ENCODE data around the gene CNTN4.
"Not testable (repeated sequence)": the region's sequence is repeated elsewhere in the genome, so short reads cannot be mapped to it uniquely, and the experiment has no call there.

The CNTN4 gene

GRCh38 chr3:2875699-2876098 lies 777.0 kb downstream of the CNTN4 start:
- no peak for DNase-seq

- DNase-seq: no peak
Measured at GRCh38 chr3:2876362-2876761, 777.7 kb downstream of the CNTN4 start.

GRCh38 chr3:2879023-2879422 lies 780.4 kb downstream of the CNTN4 start:
- DNase-seq: no peak

GRCh38 chr3:2879587-2879986 lies 780.9 kb downstream of the CNTN4 start:
- DNase-seq: no peak

GRCh38 chr3:2880218-2880756 lies 781.6 kb downstream of the CNTN4 start:
- DNase-seq: no peak

- DNase-seq: no peak
Measured at GRCh38 chr3:2883283-2883682, 784.6 kb downstream of the CNTN4 start.

- DNase-seq: no peak
Measured at GRCh38 chr3:2888592-2888991, 789.9 kb downstream of the CNTN4 start.

DNA sequence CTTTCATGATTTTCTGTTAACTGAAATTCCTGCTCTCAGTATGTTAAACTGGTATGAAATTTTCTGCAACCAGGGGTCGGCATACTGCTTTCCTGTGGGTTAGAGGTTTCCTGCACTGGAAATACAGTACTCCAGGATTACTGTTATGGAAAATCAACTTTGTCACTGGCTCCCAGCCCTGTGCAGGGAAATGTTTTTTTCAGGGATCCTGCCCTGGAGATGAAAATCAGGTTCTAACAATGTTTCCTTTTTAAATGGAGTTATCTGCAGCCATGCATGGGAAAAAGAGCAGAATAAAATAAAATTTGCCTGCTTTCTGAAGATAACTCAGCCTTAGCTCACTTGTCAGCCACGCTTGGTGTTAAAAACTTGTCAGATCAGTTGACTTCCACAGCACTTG lies 791.1 kb downstream of the CNTN4 start:
- DNase-seq: no peak

- DNase-seq: no peak
Measured at GRCh38 chr3:2896308-2896939, 797.8 kb downstream of the CNTN4 start.

- DNase-seq: no peak
Measured at GRCh38 chr3:2897821-2898220, 799.2 kb downstream of the CNTN4 start.

DNA sequence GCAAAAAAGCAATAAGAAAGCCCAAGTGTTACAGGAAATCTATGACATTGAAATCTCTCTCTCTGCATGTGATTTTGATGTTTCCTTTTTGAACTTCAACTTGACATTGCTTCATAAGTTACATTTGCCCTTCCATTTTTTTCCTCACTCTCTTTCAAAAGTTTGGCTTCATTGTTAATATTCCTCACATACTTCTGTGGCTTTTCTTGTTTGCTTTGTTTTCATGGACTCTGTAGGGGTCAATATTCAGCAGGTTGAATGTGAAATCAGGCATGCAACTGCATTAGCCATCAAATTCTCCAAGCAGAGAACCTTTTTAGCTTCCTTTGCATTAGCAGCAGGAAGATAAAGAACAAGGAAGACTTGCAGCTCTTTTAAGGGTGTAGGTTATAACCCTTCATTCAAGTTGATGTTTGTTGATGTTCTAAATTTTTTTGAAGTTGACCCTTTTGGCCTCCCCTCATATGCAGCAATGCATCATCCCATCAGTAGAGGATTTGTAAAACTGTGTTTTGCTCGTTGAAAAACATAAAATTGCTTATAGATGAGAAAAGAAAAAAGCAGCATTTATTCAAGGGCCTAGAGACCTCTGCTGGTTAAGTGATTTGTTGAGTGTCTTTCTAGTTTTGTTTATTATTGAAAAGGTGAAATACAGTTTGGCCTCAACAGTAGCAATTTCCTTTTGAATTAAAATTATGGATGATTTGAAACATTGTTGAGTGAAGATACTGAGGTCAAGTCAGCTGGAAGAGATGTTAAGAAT lies 800.1 kb downstream of the CNTN4 start:
- no peak for DNase-seq

DNA sequence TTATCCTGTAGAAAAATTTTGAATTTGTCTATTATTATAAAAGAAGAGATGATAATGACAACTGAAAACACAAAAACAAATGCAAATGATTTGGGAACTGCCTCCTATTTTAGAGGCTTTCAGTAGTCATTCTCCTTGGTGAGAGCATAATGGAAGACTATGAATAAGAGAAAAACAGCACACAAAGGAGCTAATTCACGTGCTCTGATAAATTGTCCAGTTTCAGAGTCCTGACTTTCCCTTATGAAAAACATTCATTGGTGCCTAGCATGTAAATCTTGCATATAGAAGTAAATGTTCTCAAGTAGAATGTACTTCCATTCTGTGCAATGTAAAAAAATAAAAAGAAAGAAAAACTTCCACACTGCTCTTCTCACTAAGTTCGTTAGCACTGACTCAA lies 805.4 kb downstream of the CNTN4 start:
- DNase-seq: no peak

GRCh38 chr3:2908693-2909351 lies 810.2 kb downstream of the CNTN4 start:
- no peak for DNase-seq

DNA sequence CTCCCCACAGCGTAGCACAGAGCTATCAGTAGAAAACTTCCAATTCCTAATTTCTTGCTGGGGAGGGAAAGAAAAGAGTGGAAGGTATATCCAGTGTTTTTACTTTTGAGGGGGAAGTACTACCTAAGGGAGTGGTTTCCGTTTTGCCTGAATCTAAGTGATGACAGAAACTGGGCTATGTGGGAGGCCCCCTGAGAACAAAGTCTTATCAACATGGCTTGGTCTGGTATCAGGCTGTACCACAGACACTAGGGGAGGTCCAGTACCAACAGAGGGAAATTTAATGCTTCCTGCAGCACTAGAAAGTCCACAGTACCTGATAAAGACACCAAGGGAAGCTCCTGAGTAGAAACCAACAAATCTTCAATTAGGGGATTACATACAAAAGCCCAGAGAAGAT lies 812.3 kb downstream of the CNTN4 start:
- no peak for DNase-seq

- no peak for DNase-seq
Measured at GRCh38 chr3:2915826-2916225, 817.2 kb downstream of the CNTN4 start.

GRCh38 chr3:2916640-2917039 lies 818.0 kb downstream of the CNTN4 start:
- not testable (repeated sequence) for DNase-seq

GRCh38 chr3:2920103-2920502 lies 821.4 kb downstream of the CNTN4 start:
- no peak for DNase-seq

DNA sequence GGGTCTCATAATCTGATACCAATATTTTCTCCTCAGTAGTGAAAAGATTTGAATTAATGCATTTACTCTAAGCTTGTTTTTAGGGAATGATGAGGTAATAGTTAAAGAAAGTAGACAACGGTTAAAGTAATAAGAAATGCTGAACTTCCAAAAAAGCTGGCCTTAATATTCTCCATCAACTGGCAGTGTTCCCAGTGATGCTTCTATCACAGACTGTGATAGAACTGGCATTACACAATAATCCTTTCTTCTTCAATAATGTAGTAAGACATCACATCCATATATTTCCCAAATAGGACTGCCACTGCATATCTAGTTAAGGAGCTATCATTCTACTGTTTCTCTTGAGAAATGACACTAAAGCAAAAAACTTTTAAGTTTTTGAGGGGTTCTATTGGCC lies 822.8 kb downstream of the CNTN4 start:
- no peak for DNase-seq

DNA sequence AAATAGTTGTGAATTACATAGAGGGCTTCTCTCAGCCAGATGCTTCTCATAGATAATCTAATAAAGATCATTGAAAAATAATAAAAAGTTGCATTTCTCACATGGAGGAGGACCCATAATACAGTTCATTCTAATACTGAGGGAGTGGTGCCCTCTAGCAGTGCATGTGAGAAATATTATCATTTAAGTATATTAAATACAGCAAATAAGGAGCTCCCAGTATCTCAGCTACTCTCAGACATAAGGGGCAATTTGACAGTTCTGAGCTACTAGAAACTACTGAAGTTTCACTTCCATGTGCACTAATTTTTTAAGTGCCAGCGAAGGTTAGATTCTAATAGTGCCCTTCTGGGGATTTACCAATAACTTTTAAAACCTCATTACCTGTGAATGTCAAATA lies 823.2 kb downstream of the CNTN4 start:
- no peak for DNase-seq

DNA sequence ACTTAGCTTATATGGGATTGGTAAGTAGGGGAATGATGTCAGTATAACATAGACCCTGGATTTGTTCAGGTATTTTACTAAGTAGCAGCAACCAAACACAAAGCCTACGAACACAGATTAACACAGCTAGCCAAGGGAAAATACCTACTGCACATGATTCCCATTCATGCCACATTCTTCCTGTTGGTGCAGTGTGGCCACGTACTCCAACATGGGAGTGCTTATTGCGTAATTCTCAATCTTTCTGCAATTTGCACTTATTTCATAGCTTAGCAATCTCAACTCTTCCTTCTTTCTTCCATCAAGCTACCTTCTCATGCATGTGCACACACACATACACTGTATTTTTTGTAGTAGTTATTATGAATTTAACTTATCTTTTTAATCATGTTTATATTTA lies 824.7 kb downstream of the CNTN4 start:
- DNase-seq: no peak

DNA sequence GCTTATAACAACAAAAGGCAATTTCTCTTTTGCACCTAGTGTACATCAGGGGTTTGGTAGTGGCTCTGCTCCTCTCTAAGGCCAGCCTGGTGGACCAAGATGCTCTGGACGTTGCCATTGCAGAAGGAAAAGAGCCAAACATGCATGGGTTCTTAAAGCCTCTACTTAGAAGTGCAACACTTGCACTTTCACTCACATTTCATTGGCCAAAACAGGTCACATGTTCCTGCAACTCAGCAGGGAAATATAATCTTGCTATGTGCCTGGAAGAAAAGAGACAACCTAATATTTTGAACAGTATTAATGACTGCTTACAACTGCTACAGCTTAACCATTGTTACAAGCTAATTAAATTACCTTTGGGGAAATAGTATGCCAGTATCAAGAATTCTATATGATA lies 828.6 kb downstream of the CNTN4 start:
- DNase-seq: no peak

GRCh38 chr3:2929574-2929973 lies 830.9 kb downstream of the CNTN4 start:
- DNase-seq: no peak

DNA sequence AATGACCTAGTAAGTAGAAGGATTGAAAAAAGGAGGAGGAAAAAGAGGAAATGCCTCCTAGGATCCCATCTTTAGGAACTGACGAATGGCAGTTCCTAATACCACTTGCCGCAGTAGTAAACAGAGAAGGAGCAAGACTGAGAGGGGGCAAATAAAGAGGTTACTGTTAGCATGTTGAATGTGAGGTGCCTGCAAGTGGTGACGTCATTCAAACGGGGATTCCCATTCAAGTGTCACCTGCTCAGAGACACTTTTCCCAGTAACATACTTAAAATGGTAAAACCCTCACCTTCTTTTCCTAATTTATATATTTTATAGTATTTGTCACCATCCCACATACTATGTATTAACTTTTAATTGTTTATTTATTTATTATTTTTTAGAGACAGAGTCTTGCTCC lies 832.6 kb downstream of the CNTN4 start:
- no peak for DNase-seq

- no peak for DNase-seq
Measured at GRCh38 chr3:2934541-2934940, 835.9 kb downstream of the CNTN4 start.

Data from cortex of kidney (tissue), 1 donor.